ENCODE data around the gene CRAMP1.

DNA sequence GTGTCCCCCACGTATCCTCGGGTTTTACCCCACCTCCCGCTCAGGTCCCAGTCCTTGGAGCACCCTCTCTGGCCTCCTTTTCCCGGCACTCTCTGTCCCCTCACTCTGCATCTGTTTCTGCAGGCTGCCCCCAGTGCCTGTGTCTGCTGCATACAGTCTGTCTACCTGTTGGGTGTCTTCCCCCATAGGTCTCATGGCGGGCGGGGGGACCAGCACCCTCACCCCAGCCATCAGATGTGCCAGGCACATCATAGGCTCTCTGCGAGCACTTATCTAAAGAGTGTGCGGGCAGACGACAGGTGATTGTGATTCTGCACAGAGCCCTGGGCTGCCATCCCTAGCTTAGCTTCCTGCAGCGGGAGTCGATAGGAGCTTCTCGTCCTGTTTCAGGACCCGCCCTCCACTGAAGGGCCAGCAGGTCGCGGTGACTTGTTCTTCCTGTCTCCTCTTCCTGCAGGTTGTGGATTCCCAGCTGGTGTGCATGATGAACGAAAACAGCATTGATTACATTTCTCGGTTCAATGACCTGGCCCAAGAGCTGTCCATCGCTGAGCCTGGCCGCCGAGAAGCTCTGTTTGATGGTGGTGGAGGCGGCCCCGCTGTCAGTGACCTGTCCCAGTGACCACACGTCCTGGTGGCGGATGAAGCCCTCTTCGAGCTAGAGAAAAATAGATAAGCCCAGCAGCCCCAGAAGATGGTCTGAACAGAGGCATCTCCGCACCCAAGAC is 61.4 kb downstream of the CRAMP1 start:
- TF ChIP-seq POLR2A (IDR thresholded peaks at IDR 0.05), result no peak
- TF ChIP-seq, protein P1, sequence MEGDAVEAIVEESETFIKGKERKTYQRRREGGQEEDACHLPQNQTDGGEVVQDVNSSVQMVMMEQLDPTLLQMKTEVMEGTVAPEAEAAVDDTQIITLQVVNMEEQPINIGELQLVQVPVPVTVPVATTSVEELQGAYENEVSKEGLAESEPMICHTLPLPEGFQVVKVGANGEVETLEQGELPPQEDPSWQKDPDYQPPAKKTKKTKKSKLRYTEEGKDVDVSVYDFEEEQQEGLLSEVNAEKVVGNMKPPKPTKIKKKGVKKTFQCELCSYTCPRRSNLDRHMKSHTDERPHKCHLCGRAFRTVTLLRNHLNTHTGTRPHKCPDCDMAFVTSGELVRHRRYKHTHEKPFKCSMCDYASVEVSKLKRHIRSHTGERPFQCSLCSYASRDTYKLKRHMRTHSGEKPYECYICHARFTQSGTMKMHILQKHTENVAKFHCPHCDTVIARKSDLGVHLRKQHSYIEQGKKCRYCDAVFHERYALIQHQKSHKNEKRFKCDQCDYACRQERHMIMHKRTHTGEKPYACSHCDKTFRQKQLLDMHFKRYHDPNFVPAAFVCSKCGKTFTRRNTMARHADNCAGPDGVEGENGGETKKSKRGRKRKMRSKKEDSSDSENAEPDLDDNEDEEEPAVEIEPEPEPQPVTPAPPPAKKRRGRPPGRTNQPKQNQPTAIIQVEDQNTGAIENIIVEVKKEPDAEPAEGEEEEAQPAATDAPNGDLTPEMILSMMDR (IDR thresholded peaks at IDR 0.05), result no peak
